GM19324 (cell line): Measurements from ENCODE around the gene MUCL3.
"Not testable (repeated sequence)": the region's sequence is repeated elsewhere in the genome, so short reads cannot be mapped to it uniquely, and the experiment has no call there.

ENCODE experiments used
- ATAC-seq: cut with Tn5 transposase; IDR thresholded peaks from one replicate; pipeline ENCODE4 v1.9.1; 2021; ENCODE audit warnings: mild to moderate bottlenecking, moderate library complexity; ENCODE audit not compliant: unreplicated experiment, low FRiP score

The MUCL3 gene

GRCh38 chr6:30937265-30937664 is 3.5 kb upstream of the MUCL3 start:
- no peak for ATAC-seq

GRCh38 chr6:30938730-30939129 is 2.0 kb upstream of the MUCL3 start:
- ATAC-seq: no peak

- ATAC-seq: no peak
These were observed 1.3 kb upstream of the MUCL3 start for GRCh38 chr6:30939473-30939872.

- no peak for ATAC-seq
These were observed 1.7 kb downstream of the MUCL3 start for GRCh38 chr6:30942338-30943060.

- no peak for ATAC-seq
These were observed 3.3 kb downstream of the MUCL3 start for GRCh38 chr6:30944051-30944450.

- ATAC-seq: no peak
These were observed 4.5 kb downstream of the MUCL3 start for GRCh38 chr6:30945281-30945680.

- ATAC-seq: no peak
These were observed 6.5 kb downstream of the MUCL3 start for GRCh38 chr6:30947231-30947630.

GRCh38 chr6:30948811-30949210 is 8.0 kb downstream of the MUCL3 start:
- no peak for ATAC-seq

GRCh38 chr6:30951907-30952469 is 11.2 kb downstream of the MUCL3 start:
- ATAC-seq: no peak

GRCh38 chr6:30954631-30955366 is 14.0 kb downstream of the MUCL3 start:
- ATAC-seq: no peak

GRCh38 chr6:30955367-30956042 is 14.7 kb downstream of the MUCL3 start:
- peak; percentile 63 for ATAC-seq

GRCh38 chr6:30957716-30958115 is 16.9 kb downstream of the MUCL3 start:
- ATAC-seq: no peak

GRCh38 chr6:30960907-30961673 is 20.3 kb downstream of the MUCL3 start:
- no peak for ATAC-seq

- ATAC-seq: no peak
These were observed 21.9 kb downstream of the MUCL3 start for GRCh38 chr6:30962716-30963115.

- no peak for ATAC-seq
These were observed 22.9 kb downstream of the MUCL3 start for GRCh38 chr6:30963641-30964040.

GRCh38 chr6:30964075-30964474 is 23.3 kb downstream of the MUCL3 start:
- ATAC-seq: no peak

- no peak for ATAC-seq
These were observed 24.4 kb downstream of the MUCL3 start for GRCh38 chr6:30965140-30965601.

- ATAC-seq: no peak
These were observed 25.4 kb downstream of the MUCL3 start for GRCh38 chr6:30966154-30966553.

- not testable (repeated sequence) for ATAC-seq
These were observed 28.4 kb downstream of the MUCL3 start for GRCh38 chr6:30969171-30969570.

- ATAC-seq: no peak
These were observed 30.2 kb downstream of the MUCL3 start for GRCh38 chr6:30970946-30971345.
